ENCODE data around the gene GDF2.

The GDF2 gene

DNA sequence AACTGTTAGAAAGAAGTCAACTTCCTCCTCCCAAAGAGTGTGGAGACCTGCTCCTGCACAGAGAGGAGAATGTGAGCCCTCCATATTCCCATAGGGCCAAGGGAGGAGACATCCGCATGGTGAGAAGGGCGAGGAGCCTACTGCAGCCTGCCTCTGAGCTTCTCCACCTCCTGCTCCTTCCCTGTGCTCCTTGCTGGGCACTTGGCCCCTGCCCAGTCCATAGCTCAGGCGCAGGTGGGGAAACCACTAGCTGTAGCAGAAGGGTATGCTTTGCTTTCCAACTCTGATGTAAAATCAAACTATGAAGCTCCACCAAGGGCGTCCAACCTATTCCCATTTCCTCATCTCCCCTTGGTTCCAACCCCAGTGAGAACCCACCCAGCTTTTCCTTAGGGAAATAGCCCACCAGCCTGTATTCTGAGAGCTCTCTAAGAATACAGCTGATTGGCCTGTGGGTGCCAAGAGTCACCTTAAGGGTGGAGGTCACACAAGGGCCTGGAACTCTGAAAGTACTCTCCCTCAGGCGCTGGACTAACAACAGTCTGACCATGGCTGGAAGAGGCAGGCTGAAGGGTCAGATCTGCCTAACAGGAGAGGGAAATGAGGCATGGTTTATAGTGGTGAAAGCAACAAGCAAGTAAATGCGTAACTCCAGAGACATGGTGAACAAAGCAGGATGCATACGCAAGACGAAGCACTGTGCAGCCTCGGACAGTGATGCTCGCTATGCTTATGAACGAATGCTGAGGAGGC, 47.9 kb downstream of the GDF2 start:
- no peak for DNase-seq (ENCODE audit: low read depth)

DNA sequence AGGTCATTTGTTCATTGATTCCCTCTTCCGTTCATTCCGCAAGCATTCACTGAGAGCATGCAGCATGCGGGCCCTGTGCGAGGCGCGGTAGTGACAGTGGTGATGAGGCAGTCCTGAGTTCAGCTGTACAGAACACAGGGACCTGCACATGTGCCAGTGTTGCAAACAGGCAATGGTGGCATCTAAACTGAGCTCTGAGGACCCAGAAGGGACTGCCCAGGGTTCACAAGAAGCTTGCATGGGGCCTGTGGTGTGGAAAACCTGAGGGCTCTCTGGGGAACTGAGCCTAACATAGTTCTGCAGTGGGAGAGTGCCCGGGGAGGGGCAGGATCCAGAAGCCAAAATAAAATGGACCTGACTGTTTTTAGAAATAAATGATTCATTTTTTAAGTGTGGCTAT, 48.6 kb downstream of the GDF2 start:
- DNase-seq (ENCODE audit: low read depth): no peak

DNA sequence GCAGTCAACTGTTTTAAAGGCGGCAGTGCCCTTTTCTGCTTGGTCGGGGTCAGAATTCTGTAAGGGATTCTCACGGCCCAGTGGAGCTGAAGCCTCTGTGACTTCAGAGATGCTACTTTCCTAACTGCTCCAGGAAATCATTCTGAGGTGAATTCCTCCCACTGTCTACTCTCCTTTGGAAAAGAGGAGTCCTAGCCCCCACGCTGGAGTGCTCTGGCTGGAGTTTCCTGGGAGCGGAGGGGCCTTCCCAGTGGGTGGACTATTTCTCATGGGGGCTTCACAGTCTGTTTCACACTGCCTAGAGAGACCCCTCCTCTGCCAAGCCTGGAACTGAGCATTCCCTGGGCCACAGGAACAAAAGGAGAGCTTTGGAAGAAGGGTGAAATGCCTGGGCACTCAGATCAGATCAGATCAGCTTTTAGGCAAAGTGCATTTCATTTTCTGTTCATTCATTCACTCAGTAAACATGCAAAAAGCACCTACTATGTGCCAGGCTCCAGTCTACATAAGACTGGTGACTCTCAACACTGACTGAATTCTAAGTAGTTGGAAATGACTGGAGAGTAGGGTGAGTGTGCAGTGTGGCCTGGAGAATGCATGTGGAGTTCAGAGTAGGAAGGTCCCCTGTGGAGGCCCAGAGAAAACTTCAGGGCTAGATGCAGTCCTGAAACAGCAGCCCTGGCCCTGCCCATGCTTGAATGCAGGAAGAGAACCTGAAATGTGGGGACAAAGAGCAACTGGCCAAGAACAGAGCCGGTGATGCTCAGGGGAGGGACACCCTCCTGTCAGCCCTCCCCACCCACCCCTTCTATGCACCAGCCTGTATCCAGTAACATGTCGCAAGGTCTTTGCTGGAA, 49.6 kb downstream of the GDF2 start:
- no peak for DNase-seq (ENCODE audit: low read depth)

DNA sequence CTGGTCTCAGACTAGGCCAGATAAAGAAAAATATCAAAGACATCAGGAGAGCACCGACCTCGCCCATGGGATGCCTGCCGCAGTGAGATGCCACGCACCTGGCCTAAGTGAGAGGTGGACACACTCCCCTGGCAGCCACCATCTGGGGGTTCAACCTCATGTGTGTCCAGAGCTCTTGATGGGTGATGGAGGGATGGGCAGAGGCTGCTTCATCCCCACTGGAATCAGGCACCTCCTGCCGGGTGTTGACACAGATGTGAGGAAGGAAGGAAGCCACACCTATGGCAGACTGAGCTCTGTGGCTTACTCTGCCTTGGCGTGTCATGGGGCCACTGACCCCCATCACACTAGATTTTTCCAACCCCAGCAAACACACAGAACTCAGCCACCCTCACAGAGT, 50.5 kb downstream of the GDF2 start:
- no peak for DNase-seq (ENCODE audit: low read depth)

DNA sequence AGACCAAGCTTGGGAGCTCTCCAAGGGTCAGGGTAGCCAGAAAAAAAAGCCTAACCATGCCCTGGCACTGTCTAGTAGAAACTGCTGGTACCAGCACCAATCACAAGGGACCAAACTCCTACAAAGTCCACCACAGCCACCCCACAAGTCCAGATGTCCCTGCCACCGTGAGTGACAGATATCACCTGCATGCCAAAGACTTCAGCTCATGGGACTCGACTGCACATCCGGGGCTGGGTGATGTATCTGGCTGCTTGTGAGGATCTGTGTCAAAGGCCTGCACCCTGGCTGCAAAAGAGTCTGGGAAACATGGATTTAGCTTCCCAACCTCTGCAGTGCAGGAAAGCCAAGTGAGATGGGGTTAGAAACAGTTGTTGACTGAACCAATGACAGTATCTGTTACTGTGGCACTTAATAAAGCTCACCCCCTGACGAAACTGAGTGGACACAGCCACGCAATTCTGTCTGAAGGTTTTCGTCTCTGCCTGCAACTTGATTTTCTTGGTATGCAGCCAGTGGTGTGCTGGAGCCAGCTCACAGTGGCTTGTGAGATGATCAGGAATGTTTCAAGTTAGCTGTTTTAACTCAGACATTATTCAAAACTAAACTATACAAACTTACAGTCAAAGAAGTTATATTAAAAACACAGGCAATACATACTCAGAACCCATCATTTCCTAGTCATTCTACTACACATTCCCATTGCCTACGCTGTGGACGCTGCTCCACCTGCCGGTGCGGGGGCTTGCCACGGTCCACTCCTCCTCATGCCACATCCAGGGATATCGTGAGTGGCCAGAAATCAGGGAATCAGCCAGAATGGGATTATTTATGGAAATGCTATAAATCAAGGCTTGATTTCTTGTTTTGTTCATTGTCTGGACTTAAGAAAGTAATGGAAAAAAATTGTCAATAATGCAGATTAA, 52.6 kb downstream of the GDF2 start:
- no peak for DNase-seq (ENCODE audit: low read depth)

DNA sequence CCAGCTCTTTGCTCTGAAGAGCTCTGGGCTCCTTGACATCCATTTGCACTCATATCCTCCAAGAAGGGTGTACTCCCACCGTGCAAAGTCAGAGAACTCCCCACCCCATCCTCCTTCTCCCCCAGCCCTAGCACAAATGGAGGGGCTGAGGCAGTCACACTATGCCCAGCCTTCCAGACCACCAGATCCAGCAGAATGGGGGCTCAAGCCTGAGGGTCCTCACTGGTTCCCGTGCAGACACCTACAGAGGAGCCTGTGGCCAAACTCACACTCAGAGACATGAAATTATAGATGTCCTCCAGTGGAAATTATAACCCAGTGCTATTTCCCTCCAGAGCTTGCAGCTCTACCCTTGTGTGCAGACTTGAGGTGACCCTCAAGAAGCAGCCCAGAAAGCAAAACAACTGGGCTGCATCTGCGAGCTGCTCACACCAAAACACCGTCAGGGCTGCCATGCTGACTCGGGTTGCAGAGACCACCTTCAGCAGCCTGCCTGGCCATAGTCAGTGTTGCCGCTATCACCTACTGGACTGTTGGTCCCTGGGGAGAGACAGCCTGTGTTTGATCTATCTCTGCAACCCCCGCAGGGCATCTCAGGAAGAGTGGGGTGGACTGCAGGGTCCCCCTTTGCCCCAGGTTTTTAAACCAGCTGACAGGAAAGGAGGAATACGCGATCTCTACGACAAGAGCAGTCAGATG, 54.4 kb downstream of the GDF2 start:
- no peak for DNase-seq (ENCODE audit: low read depth)

Data from activated T-helper 9 cell treated with anti-CD3 and anti-CD28 coated beads, Interleukin-2, amount 50 U/mL, for 16 hours (primary cell).